GM23338 (cell line): ENCODE measurements around the gene PHLPP2. TPM values are rescaled to one million over a fixed set of nuclear protein-coding genes. Genes with fewer than 3 reads are reported as not detected.

Experiments
- ATAC-seq: fragments of 200-7000 bp; cut with Tn5 transposase; 3 replicates; pipeline ENCODE4 v1.9.1; 2020
- DNase-seq: peaks from one replicate; pipeline ENCODE4 v3.0.0-alpha.2; 2015; ENCODE audit warnings: low spot score
- H2AFZ ChIP-seq: fragments of 200-600 bp; sonication (generic); 2 replicates; pipeline ENCODE4 v1.8.0; 2016; ENCODE audit warnings: antibody characterized with exemption, mild to moderate bottlenecking, moderate library complexity
- H3F3A ChIP-seq: fragments of 200-600 bp; sonication (generic); replicated peaks from 2 replicates; pipeline ENCODE4 v1.8.0; 2017; ENCODE audit warnings: antibody characterized with exemption, mixed run types, low read depth
- H3K27ac ChIP-seq: fragments of 200-600 bp; sonication (generic); 2 replicates; pipeline ENCODE4 v1.6.1; 2016; ENCODE audit warnings: low read depth
- H3K27me3 ChIP-seq: fragments of 200-600 bp; sonication (generic); 2 replicates; pipeline ENCODE4 v1.8.0; 2016; ENCODE audit warnings: mild to moderate bottlenecking, mixed run types, moderate library complexity; ENCODE audit not compliant: insufficient read depth
- H3K36me3 ChIP-seq: fragments of 200-600 bp; sonication (generic); 2 replicates; pipeline ENCODE4 v1.8.0; 2016; ENCODE audit warnings: mild to moderate bottlenecking; ENCODE audit not compliant: insufficient read depth
- H3K4me1 ChIP-seq: fragments of 200-600 bp; sonication (generic); 2 replicates; pipeline ENCODE4 v1.8.0; 2016; ENCODE audit warnings: mild to moderate bottlenecking, moderate library complexity; ENCODE audit not compliant: insufficient read depth
- H3K4me2 ChIP-seq: fragments of 200-600 bp; sonication (generic); 2 replicates; pipeline ENCODE4 v1.7.1; 2017; ENCODE audit warnings: mixed run types
- H3K4me3 ChIP-seq: fragments of 200-600 bp; sonication (generic); 2 replicates; pipeline ENCODE4 v1.6.1; 2016; ENCODE audit warnings: mixed run types
- H3K79me2 ChIP-seq: fragments of 200-600 bp; sonication (generic); replicated peaks from 2 replicates; pipeline ENCODE4 v1.8.0; 2017; ENCODE audit warnings: mild to moderate bottlenecking; ENCODE audit not compliant: insufficient read depth
- H3K9me2 ChIP-seq: fragments of 200-600 bp; sonication (generic); 2 replicates; pipeline ENCODE4 v1.8.0; 2017; ENCODE audit not compliant: insufficient read depth
- H4K20me1 ChIP-seq: fragments of 200-600 bp; sonication (generic); replicated peaks from 2 replicates; pipeline ENCODE4 v1.8.0; 2017; ENCODE audit warnings: mild to moderate bottlenecking; ENCODE audit not compliant: insufficient read depth
- H3K27ac Mint-ChIP-seq: 2 replicates; pipeline ENCODE4 v1.8.0; 2020; ENCODE audit warnings: inconsistent platforms, mild to moderate bottlenecking, moderate library complexity, mixed read lengths
- H3K27me3 Mint-ChIP-seq: 3 replicates; pipeline ENCODE4 v1.8.0; 2022; ENCODE audit warnings: low read depth, mild to moderate bottlenecking, moderate library complexity, mixed read lengths, inconsistent platforms; ENCODE audit not compliant: insufficient read depth, poor library complexity
- H3K36me3 Mint-ChIP-seq: 3 replicates; pipeline ENCODE4 v1.8.0; 2021; ENCODE audit warnings: low read depth, mild to moderate bottlenecking, inconsistent platforms, moderate library complexity, mixed read lengths
- H3K4me1 Mint-ChIP-seq: 3 replicates; pipeline ENCODE4 v1.8.0; 2020; ENCODE audit warnings: mild to moderate bottlenecking, inconsistent platforms, mixed read lengths
- H3K4me3 Mint-ChIP-seq: 3 replicates; pipeline ENCODE4 v1.8.0; 2021; ENCODE audit warnings: moderate library complexity, mild to moderate bottlenecking, inconsistent platforms, mixed read lengths
- H3K9me3 Mint-ChIP-seq: 3 replicates; pipeline ENCODE4 v1.8.0; 2020; ENCODE audit warnings: moderate library complexity, mild to moderate bottlenecking, inconsistent platforms, mixed read lengths
- EZH2 ChIP-seq: fragments of 200-600 bp; sonication (generic); IDR thresholded peaks from one replicate; pipeline ENCODE4 v1.8.0; 2017; ENCODE audit warnings: antibody characterized with exemption, mild to moderate bottlenecking, low read depth; ENCODE audit not compliant: unreplicated experiment
- JUNB ChIP-seq: IDR thresholded peaks from one replicate; pipeline ENCODE4 v1.6.1; 2016; ENCODE audit warnings: antibody characterized with exemption; ENCODE audit not compliant: unreplicated experiment
- NANOG ChIP-seq: IDR thresholded peaks from 2 replicates; pipeline ENCODE4 v1.6.1; 2016; ENCODE audit warnings: antibody characterized with exemption, borderline replicate concordance
- POLR2AphosphoS5 ChIP-seq: IDR thresholded peaks from 2 replicates; pipeline ENCODE4 v1.6.1; 2016; ENCODE audit warnings: antibody characterized with exemption, low read depth
- ZNF114 ChIP-seq: fragments of 250-450 bp; sonication (Bioruptor Pico); IDR thresholded peaks from 2 replicates; pipeline ENCODE4 v1.5.0; 2020; ENCODE audit warnings: mild to moderate bottlenecking, moderate library complexity
- ZNF331 ChIP-seq: fragments of 250-450 bp; sonication (Bioruptor Pico); IDR thresholded peaks from 2 replicates; pipeline ENCODE4 v1.5.0; 2020; ENCODE audit warnings: low read depth, mild to moderate bottlenecking, moderate library complexity
- polyA plus RNA-seq: library from polyadenylated mRNA; unstranded; fragments of >200 nt; fragmentation: Nextera tagmentation; extraction: Ambion mirVana; gene quantifications from 2 replicates; pipeline ENCODE4 v1.2.1, GENCODE V29; 2016
- total RNA-seq: library from RNA; depleted of rRNA; stranded (reverse); fragments of >200 nt; shearing (Covaris generic); gene quantifications from 2 replicates; pipeline ENCODE4 v1.2.3, GENCODE V29; 2014
- TF ChIP-seq, protein P1 (sequence below): fragments of 250-450 bp; sonication (Bioruptor Pico); IDR thresholded peaks from 2 replicates; pipeline ENCODE4 v1.5.0; 2020; ENCODE audit warnings: mild to moderate bottlenecking, moderate library complexity

Gene PHLPP2
- total and polyA plus RNA-seq, 2 experiments from 2014 or later, result 4.2 to 20.5 TPM

DNA sequence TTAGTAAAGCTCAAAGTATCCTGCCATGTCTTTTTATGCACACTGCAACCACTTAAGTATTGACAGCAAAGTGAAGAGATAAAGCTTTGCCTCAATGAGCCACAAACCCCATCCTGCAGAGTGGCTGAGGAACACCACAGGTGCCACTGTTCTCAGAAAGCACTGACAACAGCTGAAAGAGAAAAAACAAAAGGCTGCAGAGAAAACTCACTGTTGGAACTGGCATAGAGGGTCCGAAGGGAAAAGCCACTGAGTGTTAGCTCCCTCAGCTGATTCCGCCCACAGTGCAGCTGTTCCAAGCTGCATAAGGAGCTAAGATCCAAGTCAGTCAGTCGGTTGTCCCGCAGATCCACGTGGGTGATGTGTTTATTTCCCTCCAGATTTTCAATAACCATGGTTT lies 48.3 kb downstream of the PHLPP2 start (continued):
- no peak for TF ChIP-seq JUNB
- TF ChIP-seq NANOG, result no peak
- no peak for TF ChIP-seq ZNF114 (CRISPR knock-in tag)
- no peak for TF ChIP-seq ZNF331 (CRISPR knock-in tag)

DNA sequence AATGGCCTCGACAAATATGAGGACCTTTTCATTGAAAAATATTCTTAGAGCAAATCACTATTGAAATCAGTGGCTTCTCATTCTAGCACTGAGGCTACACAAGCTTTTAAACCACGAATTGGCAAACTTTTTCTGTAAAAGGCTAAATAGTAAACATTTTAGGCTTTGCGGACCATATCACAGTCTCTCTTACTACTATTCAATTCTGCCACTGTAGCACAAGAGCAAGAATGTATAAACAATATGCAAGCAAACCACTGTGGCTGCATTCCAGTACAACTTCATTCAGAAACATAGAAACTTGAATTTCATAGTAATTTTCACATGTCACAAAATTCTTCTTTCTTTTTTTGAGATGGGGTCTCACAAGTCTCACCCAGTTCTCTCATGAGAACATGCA lies 49.1 kb downstream of the PHLPP2 start:
- Histone ChIP-seq H3K36me3 (peaks cover 31% of the 10 kb centered on the region), H4K20me1 (no peaks in the 10 kb centered on the region), H3K4me1 (no peaks in the 10 kb centered on the region), H3K4me3 (no peak overlapping the region), H3K79me2 (no peaks in the 10 kb centered on the region), H3K9me2 (no peaks in the 10 kb centered on the region), H3K27ac (no peak overlapping the region), H3K27me3 (no peaks in the 10 kb centered on the region), H3F3A (0 out of 2 replicates have a peak, but pooled peaks cover 3% of the 10 kb centered on the region), H3K4me2 (no peak overlapping the region), H2AFZ (no peak overlapping the region)
- DNase-seq (no peak), ATAC-seq (no peak)
- peaks cover 1% of the 10 kb centered on the region for H3K27me3 Mint-ChIP-seq
- H3K36me3 Mint-ChIP-seq, result peaks cover 64% of the 10 kb centered on the region
- no peaks in the 10 kb centered on the region for H3K9me3 Mint-ChIP-seq
- TF ChIP-seq POLR2AphosphoS5, result no peak
- no peak for TF ChIP-seq EZH2
- TF ChIP-seq, protein P1, sequence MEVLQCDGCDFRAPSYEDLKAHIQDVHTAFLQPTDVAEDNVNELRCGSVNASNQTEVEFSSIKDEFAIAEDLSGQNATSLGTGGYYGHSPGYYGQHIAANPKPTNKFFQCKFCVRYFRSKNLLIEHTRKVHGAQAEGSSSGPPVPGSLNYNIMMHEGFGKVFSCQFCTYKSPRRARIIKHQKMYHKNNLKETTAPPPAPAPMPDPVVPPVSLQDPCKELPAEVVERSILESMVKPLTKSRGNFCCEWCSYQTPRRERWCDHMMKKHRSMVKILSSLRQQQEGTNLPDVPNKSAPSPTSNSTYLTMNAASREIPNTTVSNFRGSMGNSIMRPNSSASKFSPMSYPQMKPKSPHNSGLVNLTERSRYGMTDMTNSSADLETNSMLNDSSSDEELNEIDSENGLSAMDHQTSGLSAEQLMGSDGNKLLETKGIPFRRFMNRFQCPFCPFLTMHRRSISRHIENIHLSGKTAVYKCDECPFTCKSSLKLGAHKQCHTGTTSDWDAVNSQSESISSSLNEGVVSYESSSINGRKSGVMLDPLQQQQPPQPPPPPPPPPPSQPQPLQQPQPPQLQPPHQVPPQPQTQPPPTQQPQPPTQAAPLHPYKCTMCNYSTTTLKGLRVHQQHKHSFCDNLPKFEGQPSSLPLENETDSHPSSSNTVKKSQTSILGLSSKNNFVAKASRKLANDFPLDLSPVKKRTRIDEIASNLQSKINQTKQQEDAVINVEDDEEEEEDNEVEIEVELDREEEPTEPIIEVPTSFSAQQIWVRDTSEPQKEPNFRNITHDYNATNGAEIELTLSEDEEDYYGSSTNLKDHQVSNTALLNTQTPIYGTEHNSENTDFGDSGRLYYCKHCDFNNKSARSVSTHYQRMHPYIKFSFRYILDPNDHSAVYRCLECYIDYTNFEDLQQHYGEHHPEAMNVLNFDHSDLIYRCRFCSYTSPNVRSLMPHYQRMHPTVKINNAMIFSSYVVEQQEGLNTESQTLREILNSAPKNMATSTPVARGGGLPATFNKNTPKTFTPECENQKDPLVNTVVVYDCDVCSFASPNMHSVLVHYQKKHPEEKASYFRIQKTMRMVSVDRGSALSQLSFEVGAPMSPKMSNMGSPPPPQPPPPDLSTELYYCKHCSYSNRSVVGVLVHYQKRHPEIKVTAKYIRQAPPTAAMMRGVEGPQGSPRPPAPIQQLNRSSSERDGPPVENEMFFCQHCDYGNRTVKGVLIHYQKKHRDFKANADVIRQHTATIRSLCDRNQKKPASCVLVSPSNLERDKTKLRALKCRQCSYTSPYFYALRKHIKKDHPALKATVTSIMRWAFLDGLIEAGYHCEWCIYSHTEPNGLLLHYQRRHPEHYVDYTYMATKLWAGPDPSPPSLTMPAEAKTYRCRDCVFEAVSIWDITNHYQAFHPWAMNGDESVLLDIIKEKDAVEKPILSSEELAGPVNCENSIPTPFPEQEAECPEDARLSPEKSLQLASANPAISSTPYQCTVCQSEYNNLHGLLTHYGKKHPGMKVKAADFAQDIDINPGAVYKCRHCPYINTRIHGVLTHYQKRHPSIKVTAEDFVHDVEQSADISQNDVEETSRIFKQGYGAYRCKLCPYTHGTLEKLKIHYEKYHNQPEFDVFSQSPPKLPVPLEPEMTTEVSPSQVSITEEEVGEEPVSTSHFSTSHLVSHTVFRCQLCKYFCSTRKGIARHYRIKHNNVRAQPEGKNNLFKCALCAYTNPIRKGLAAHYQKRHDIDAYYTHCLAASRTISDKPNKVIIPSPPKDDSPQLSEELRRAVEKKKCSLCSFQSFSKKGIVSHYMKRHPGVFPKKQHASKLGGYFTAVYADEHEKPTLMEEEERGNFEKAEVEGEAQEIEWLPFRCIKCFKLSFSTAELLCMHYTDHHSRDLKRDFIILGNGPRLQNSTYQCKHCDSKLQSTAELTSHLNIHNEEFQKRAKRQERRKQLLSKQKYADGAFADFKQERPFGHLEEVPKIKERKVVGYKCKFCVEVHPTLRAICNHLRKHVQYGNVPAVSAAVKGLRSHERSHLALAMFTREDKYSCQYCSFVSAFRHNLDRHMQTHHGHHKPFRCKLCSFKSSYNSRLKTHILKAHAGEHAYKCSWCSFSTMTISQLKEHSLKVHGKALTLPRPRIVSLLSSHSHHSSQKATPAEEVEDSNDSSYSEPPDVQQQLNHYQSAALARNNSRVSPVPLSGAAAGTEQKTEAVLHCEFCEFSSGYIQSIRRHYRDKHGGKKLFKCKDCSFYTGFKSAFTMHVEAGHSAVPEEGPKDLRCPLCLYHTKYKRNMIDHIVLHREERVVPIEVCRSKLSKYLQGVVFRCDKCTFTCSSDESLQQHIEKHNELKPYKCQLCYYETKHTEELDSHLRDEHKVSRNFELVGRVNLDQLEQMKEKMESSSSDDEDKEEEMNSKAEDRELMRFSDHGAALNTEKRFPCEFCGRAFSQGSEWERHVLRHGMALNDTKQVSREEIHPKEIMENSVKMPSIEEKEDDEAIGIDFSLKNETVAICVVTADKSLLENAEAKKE (CRISPR knock-in tag), result no peak
- H3K4me1 Mint-ChIP-seq, result no peaks in the 10 kb centered on the region
- H3K4me3 Mint-ChIP-seq, result no peak overlapping the region
- H3K27ac Mint-ChIP-seq, result no peak overlapping the region
